HG02981 (cell line): Measurements from ENCODE around the gene HSH2D.
"Not testable (repeated sequence)": the region's sequence is repeated elsewhere in the genome, so short reads cannot be mapped to it uniquely, and the experiment has no call there.

Experiments
- ATAC-seq: cut with Tn5 transposase; IDR thresholded peaks from one replicate; pipeline ENCODE4 v1.9.1; 2021; ENCODE audit warnings: mild to moderate bottlenecking, moderate library complexity; ENCODE audit not compliant: unreplicated experiment

Gene HSH2D

GRCh38 chr19:16154557-16154956 lies 11.1 kb downstream of the HSH2D start:
- ATAC-seq, result no peak

- no peak for ATAC-seq
Measured at GRCh38 chr19:16155128-16155527, 11.6 kb downstream of the HSH2D start.

GRCh38 chr19:16156904-16157303 lies 13.4 kb downstream of the HSH2D start:
- ATAC-seq, result no peak

GRCh38 chr19:16157601-16158000 lies 14.1 kb downstream of the HSH2D start:
- no peak for ATAC-seq

- ATAC-seq, result no peak
Measured at GRCh38 chr19:16159655-16160054, 16.2 kb downstream of the HSH2D start.

GRCh38 chr19:16160445-16160942 lies 17.0 kb downstream of the HSH2D start:
- no peak for ATAC-seq

GRCh38 chr19:16160943-16161560 lies 17.6 kb downstream of the HSH2D start:
- ATAC-seq, result no peak

- no peak for ATAC-seq
Measured at GRCh38 chr19:16161840-16162239, 18.4 kb downstream of the HSH2D start.

GRCh38 chr19:16164222-16164890 lies 20.9 kb downstream of the HSH2D start:
- no peak for ATAC-seq

GRCh38 chr19:16166417-16166816 lies 22.9 kb downstream of the HSH2D start:
- ATAC-seq, result no peak

- ATAC-seq, result no peak
Measured at GRCh38 chr19:16167055-16167454, 23.6 kb downstream of the HSH2D start.

- ATAC-seq, result no peak
Measured at GRCh38 chr19:16168465-16169081, 25.1 kb downstream of the HSH2D start.

GRCh38 chr19:16170134-16170533 lies 26.6 kb downstream of the HSH2D start:
- no peak for ATAC-seq

- ATAC-seq, result no peak
Measured at GRCh38 chr19:16175954-16176353, 32.5 kb downstream of the HSH2D start.

GRCh38 chr19:16178866-16179265 lies 35.4 kb downstream of the HSH2D start:
- not testable (repeated sequence) for ATAC-seq

- no peak for ATAC-seq
Measured at GRCh38 chr19:16180611-16181010, 37.1 kb downstream of the HSH2D start.

GRCh38 chr19:16184665-16185122 lies 41.2 kb downstream of the HSH2D start:
- ATAC-seq, result no peak

- peak; percentile 88 for ATAC-seq
Measured at GRCh38 chr19:16185123-16185767, 41.8 kb downstream of the HSH2D start, which contains the start of gene FAM32A. Gene FAM32A (plus strand): TSS chr19:16185410. CDS start chr19:16185443, 33 bp downstream.

GRCh38 chr19:16185768-16186123 lies 42.3 kb downstream of the HSH2D start:
- ATAC-seq, result peak; percentile 10

GRCh38 chr19:16188521-16188920 lies 45.0 kb downstream of the HSH2D start:
- no peak for ATAC-seq

GRCh38 chr19:16190198-16190597 lies 46.7 kb downstream of the HSH2D start:
- no peak for ATAC-seq
